Nephron progenitor cell (in vitro differentiated cells): ENCODE measurements around the gene TMEM151B.

Experiments
- DNase-seq: peaks from one replicate; pipeline ENCODE4 v3.0.0; 2021
- H3K27ac Mint-ChIP-seq: 2 replicates; pipeline ENCODE4 v1.8.0; 2021; ENCODE audit warnings: mild to moderate bottlenecking, moderate library complexity, mixed read lengths
- H3K27me3 Mint-ChIP-seq: 2 replicates; pipeline ENCODE4 v1.8.0; 2021; ENCODE audit warnings: mild to moderate bottlenecking, low read depth, mixed read lengths; ENCODE audit not compliant: poor library complexity
- H3K36me3 Mint-ChIP-seq: 2 replicates; pipeline ENCODE4 v1.8.0; 2021; ENCODE audit warnings: low read depth, mixed read lengths
- H3K4me1 Mint-ChIP-seq: 2 replicates; pipeline ENCODE4 v1.8.0; 2021; ENCODE audit warnings: mixed read lengths
- H3K4me3 Mint-ChIP-seq: 2 replicates; pipeline ENCODE4 v1.8.0; 2021; ENCODE audit warnings: mild to moderate bottlenecking, moderate library complexity, mixed read lengths
- H3K9me3 Mint-ChIP-seq: 2 replicates; pipeline ENCODE4 v1.8.0; 2021; ENCODE audit warnings: mild to moderate bottlenecking, moderate library complexity, mixed read lengths
- TF ChIP-seq, protein P1 (sequence below): fragments of 200-600 bp; sonication (generic); IDR thresholded peaks from 2 replicates; pipeline ENCODE4 v1.5.0; 2021; ENCODE audit warnings: antibody characterized with exemption

Gene TMEM151B

DNA sequence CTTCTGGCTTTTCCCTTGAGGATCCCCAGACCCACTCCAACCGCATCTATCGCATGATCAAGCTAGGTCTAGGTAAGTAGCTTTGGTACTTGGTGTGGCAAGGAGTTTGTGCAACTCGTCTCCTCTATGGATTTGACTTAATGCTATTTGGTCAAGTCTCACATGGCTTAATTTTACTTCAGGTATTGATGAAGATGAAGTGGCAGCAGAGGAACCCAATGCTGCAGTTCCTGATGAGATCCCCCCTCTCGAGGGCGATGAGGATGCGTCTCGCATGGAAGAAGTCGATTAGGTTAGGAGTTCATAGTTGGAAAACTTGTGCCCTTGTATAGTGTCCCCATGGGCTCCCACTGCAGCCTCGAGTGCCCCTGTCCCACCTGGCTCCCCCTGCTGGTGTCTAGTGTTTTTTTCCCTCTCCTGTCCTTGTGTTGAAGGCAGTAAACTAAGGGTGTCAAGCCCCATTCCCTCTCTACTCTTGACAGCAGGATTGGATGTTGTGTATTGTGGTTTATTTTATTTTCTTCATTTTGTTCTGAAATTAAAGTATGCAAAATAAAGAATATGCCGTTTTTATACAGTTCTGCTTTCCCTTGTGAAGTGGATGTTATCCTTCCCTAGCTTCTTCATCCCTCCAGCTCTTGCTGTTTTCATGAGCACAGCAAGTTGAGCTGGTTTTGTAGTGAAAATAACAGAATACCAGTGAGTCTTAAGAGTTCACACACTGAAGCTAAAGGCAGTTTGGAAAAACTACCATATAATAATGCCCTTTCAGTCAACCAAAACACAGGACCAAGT is 16.7 kb upstream of the TMEM151B start:
- peak; percentile 59 for DNase-seq

DNA sequence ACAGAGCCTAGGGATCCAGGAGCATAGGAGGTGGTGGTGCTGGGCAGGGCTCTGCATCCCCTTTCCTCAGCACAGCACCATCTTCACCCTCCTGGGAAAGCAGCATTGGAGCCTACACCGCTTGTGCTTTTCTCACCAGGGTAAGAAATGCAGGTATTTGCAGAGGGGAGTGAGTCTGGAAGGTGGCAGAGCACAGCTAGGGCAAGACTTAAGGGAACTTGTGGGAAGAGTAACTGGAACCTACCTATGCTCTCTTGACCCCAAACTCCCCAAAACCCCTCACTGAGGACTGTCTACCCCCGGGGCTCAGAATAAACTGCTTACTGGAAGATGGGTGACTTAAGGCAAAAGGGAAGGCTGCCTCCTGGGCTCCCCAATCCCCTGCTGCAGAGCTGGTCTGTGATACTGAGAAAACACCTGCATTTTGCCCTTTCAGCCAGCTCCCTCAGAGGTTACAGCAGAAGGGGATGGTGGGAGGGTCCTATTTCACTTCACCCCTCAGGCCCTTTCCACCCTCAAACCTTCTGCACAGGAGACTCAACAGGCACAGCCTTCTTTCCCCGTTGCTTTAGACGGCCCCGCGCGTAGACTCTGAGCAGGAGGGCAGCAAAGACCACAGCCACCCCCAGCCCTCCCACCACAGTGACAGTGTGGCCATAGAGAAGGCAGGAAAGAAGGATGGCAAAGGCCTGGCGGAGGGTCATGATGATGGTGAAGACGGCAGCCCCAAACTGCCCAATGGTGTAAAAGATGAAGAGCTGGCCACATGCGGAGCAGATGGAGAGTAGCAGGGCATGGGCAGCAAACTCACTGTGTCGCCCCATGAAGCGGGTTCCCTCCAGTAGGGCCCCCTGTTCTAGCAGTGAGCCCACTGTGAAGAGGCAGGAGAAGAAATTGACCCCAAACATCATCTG is 15.8 kb upstream of the TMEM151B start:
- Mint-ChIP-seq H3K27ac (peak overlapping the region; percentile 77), H3K9me3 (no peaks in the 10 kb centered on the region), H3K27me3 (peaks cover 7% of the 10 kb centered on the region), H3K4me3 (peak overlapping the region; percentile 60), H3K36me3 (peaks cover 56% of the 10 kb centered on the region), H3K4me1 (peaks cover 80% of the 10 kb centered on the region)
- DNase-seq = no peak
- TF ChIP-seq, protein P1, sequence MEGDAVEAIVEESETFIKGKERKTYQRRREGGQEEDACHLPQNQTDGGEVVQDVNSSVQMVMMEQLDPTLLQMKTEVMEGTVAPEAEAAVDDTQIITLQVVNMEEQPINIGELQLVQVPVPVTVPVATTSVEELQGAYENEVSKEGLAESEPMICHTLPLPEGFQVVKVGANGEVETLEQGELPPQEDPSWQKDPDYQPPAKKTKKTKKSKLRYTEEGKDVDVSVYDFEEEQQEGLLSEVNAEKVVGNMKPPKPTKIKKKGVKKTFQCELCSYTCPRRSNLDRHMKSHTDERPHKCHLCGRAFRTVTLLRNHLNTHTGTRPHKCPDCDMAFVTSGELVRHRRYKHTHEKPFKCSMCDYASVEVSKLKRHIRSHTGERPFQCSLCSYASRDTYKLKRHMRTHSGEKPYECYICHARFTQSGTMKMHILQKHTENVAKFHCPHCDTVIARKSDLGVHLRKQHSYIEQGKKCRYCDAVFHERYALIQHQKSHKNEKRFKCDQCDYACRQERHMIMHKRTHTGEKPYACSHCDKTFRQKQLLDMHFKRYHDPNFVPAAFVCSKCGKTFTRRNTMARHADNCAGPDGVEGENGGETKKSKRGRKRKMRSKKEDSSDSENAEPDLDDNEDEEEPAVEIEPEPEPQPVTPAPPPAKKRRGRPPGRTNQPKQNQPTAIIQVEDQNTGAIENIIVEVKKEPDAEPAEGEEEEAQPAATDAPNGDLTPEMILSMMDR = no peak

More for the DNA sequence above, 16.7 kb upstream of the TMEM151B start:
- Mint-ChIP-seq H3K4me3 (peak overlapping the region; percentile 3), H3K36me3 (peaks cover 59% of the 10 kb centered on the region), H3K27me3 (peaks cover 7% of the 10 kb centered on the region), H3K27ac (peak overlapping the region; percentile 86), H3K9me3 (no peaks in the 10 kb centered on the region), H3K4me1 (peaks cover 86% of the 10 kb centered on the region)
- TF ChIP-seq, protein P1 = peak; percentile 37

DNA sequence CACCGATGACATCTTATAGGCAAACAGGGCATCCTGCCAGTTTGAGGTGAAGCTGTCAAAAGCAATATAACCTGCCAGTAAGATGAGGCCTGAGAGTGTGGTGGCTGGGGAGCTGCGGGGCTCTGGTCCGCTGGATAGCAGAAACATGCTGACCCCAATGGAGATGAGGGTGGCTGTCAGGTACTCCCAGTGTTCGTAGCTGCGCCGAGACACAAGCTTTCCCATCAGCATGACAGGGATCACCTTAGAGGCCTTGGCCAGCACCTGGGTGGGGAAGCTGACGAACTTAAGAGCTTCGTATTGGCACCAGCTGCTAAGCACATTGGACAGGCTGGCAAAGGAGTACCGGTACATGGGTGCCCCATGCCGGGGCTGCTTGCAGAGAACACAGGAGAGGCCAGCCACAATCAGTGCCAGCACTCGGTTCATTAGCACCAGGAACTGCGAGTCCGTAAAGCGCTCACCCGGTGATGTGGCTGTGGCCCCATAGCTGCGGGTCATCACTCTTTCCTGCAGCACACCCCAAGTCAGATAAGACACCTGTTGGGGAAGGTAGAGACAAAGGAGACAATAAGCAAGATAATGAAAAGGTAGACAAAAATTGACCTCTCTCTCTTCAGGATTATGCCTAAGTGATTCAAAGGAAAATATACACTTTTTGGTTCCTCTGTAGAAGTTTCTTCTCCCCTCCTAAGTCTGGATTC is 15.0 kb upstream of the TMEM151B start:
- Mint-ChIP-seq H3K27me3 (peaks cover 7% of the 10 kb centered on the region), H3K27ac (peak overlapping the region; percentile 78), H3K9me3 (no peaks in the 10 kb centered on the region), H3K4me3 (peak overlapping the region; percentile 90), H3K36me3 (peaks cover 48% of the 10 kb centered on the region), H3K4me1 (peaks cover 72% of the 10 kb centered on the region)
- no peak for DNase-seq
- TF ChIP-seq, protein P1 = no peak

DNA sequence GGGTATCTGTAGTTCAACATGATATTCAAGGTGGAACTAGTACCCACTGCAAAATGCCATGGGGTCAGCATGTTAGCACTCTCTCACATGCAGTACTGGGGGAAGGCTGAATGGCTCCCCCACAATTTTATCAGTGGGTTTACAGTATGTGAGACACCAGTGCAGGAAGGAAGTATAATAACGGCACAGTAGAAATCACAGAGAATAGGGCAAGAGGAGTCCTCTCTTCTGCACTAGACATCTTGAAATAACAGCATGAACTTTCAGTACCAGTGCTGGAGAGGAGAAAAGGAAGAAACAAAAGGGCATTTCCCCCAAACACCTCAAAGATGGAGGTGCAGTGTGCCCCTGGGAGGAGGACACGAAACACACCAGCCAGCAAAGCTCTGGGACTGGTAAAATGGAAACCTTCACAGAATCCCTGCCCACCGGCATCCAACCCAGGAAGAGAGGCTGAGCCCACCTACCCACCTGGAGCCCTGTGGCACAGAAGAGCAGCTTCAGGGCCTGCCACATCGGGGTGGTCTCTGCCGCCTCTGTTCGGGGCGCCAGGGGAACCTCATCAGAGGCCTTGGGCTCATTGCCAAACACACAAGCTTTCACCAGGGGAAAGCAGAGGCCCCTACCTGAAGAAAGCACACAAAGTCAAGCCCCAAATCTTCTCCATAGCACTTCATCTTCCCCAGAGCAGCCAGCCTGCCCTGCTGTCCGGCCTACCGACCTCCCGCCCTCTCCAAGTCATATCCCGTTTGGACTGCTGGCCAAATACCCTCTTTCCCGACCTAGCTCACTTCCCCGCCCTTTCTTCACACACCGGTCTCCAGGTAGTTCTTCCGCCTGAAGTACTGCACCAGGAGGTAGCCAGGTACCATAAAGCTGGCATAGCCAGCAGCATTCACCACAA is 14.1 kb upstream of the TMEM151B start:
- H3K9me3 Mint-ChIP-seq = no peaks in the 10 kb centered on the region
- peak overlapping the region; percentile 95 for H3K27ac Mint-ChIP-seq
- H3K4me3 Mint-ChIP-seq = peak overlapping the region; percentile 90
- H3K27me3 Mint-ChIP-seq = peaks cover 7% of the 10 kb centered on the region
- peaks cover 40% of the 10 kb centered on the region for H3K36me3 Mint-ChIP-seq
- H3K4me1 Mint-ChIP-seq = peaks cover 63% of the 10 kb centered on the region
- TF ChIP-seq, protein P1 = no peak
- DNase-seq = no peak

DNA sequence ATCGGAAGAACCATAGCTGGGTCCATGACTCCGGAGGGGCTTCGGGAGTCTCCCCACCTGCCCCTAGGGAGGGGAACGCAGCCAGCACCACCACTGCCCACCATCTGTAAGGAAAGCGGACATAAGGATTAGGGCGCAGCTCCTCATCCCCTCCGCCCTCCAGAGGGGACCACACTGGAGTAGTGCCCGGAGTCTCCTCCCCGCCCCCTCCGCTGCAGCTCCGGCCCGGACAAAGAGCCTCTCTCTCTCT is 13.6 kb upstream of the TMEM151B start:
- H3K4me3 Mint-ChIP-seq = peak overlapping the region; percentile 90
- DNase-seq = no peak

More for the DNA sequence above, 13.6 kb upstream of the TMEM151B start:
- Mint-ChIP-seq H3K4me1 (peaks cover 60% of the 10 kb centered on the region), H3K27me3 (peaks cover 7% of the 10 kb centered on the region), H3K36me3 (peaks cover 34% of the 10 kb centered on the region), H3K27ac (peak overlapping the region; percentile 95), H3K9me3 (no peaks in the 10 kb centered on the region)
- TF ChIP-seq, protein P1 = no peak
